LNCaP clone FGC (cell line): ENCODE measurements around the gene ARHGAP21.

ENCODE experiments used
- DNase-seq: peaks from one replicate; pipeline ENCODE4 v3.0.0-alpha.2; 2011; ENCODE audit warnings: low read depth
- H3K4me3 ChIP-seq: 2 replicates; pipeline ENCODE4 v1.5.1; 2011; ENCODE audit warnings: mild to moderate bottlenecking, low read depth, low read length, control low read depth
- TF ChIP-seq, protein P1 (sequence below): IDR thresholded peaks from 2 replicates; pipeline ENCODE4 v1.5.1; 2012; ENCODE audit warnings: mild to moderate bottlenecking; ENCODE audit not compliant: control insufficient read depth, insufficient read depth; ENCODE audit errors: extremely low read depth

ARHGAP21 gene

DNA sequence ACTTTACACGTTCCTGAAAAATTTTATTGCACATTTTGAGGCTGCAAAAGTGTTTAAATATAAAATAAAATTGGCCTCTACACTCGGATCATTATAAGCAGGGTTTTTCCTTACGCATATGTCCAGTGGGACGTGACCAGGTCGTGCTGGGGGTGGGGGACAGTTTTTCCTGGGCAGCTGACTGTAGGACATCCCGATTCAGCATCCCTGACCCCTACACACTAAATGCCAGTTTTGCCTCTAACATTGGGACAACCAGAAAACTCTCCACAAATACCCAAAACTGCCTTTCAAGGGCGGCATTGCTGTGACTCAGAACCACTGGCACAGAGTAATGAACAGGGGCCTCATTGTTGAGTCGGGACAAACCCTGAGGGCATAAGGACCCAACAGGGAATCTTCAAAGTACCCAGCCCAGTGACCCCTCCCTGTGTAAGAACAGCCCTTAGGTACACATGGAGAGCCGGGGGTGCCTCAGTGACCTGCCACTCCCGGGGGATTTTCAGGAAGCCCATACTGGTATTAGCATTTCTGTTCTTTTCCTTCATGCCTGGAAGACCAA, 170.6 kb downstream of the ARHGAP21 start:
- TF ChIP-seq, protein P1, sequence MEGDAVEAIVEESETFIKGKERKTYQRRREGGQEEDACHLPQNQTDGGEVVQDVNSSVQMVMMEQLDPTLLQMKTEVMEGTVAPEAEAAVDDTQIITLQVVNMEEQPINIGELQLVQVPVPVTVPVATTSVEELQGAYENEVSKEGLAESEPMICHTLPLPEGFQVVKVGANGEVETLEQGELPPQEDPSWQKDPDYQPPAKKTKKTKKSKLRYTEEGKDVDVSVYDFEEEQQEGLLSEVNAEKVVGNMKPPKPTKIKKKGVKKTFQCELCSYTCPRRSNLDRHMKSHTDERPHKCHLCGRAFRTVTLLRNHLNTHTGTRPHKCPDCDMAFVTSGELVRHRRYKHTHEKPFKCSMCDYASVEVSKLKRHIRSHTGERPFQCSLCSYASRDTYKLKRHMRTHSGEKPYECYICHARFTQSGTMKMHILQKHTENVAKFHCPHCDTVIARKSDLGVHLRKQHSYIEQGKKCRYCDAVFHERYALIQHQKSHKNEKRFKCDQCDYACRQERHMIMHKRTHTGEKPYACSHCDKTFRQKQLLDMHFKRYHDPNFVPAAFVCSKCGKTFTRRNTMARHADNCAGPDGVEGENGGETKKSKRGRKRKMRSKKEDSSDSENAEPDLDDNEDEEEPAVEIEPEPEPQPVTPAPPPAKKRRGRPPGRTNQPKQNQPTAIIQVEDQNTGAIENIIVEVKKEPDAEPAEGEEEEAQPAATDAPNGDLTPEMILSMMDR = no peak
- no peak for DNase-seq
- no peak overlapping the region for H3K4me3 ChIP-seq

- DNase-seq = peak; percentile 22
- H3K4me3 ChIP-seq = no peak overlapping the region
- TF ChIP-seq, protein P1 = peak; percentile 32
These were observed 171.2 kb downstream of the ARHGAP21 start for GRCh38 chr10:24552346-24553016.

GRCh38 chr10:24551161-24551560, 172.5 kb downstream of the ARHGAP21 start:
- DNase-seq = no peak
- H3K4me3 ChIP-seq = no peak overlapping the region
- TF ChIP-seq, protein P1 = no peak

DNA sequence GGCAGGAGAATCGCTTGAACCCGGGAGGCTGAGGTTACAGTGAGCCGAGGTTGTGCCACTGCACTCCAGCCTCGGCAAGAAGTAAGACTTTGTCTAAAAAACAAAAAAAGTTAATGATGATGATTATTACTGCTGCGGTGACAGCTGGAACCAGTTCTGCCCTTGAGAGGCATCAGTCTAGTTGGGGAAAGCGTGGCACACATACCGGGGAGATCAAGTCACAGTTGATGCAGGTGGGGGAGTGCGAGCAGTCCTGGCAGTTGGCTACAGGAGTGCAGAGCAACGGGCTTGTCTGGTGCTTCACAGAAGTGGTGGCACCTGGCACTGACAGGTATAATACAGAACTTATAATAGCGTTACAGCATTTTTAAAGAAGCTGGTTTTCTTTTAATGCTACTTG, 173.0 kb downstream of the ARHGAP21 start:
- TF ChIP-seq, protein P1 = no peak
- no peak for DNase-seq
- no peak overlapping the region for H3K4me3 ChIP-seq

DNA sequence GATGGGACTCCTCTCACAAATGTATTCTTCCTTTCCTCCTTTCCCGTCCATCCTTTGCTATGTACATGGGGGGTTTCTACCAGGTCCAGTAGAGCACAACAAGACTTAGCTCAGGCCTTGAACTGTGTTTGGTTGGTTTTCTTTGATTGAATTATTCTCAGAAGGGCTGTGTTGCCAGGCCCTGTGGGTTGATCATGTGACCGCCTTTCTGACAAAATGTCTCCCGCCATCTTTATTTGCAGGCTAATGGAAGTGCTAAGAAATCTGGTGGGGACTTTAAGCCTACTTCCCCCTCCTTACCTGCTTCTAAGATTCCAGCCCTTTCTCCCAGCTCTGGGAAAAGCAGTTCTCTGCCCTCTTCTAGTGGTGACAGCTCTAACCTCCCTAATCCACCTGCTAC, 178.1 kb downstream of the ARHGAP21 start:
- no peak for DNase-seq
- TF ChIP-seq, protein P1 = no peak
- no peak overlapping the region for H3K4me3 ChIP-seq

GRCh38 chr10:24544776-24545175, 178.9 kb downstream of the ARHGAP21 start:
- DNase-seq = no peak
- H3K4me3 ChIP-seq = no peak overlapping the region
- TF ChIP-seq, protein P1 = no peak
